Measurements from ENCODE around the gene BTD.

BTD gene

GRCh38 chr3:15649341-15649740 is 47.8 kb downstream of the BTD start:
- H3K36me3 ChIP-seq (ENCODE audit: insufficient read depth, low read length): no peaks in the 10 kb centered on the region
- peaks cover 16% of the 10 kb centered on the region for H3K4me1 ChIP-seq (ENCODE audit: insufficient read depth, low read length)
- no peak overlapping the region for H3K4me3 ChIP-seq (ENCODE audit: low read length)
- H3K9me3 ChIP-seq (ENCODE audit: low read length): peaks cover 4% of the 10 kb centered on the region
- no peak overlapping the region for H2AFZ ChIP-seq (ENCODE audit: low read depth, low read length)
- no peaks in the 10 kb centered on the region for H3K27me3 ChIP-seq (ENCODE audit: insufficient read depth, low read length)

- H3K4me3 ChIP-seq (ENCODE audit: low read length): no peak overlapping the region
- no peaks in the 10 kb centered on the region for H3K36me3 ChIP-seq (ENCODE audit: insufficient read depth, low read length)
- H3K9me3 ChIP-seq (ENCODE audit: low read length): peaks cover under 1% of the 10 kb centered on the region
- no peaks in the 10 kb centered on the region for H3K27me3 ChIP-seq (ENCODE audit: insufficient read depth, low read length)
- peaks cover 16% of the 10 kb centered on the region for H3K4me1 ChIP-seq (ENCODE audit: insufficient read depth, low read length)
- no peak overlapping the region for H2AFZ ChIP-seq (ENCODE audit: low read depth, low read length)
Observed at GRCh38 chr3:15649858-15650257, 48.3 kb downstream of the BTD start.

- no peaks in the 10 kb centered on the region for H3K36me3 ChIP-seq (ENCODE audit: insufficient read depth, low read length)
- H3K4me1 ChIP-seq (ENCODE audit: insufficient read depth, low read length): peaks cover 16% of the 10 kb centered on the region
- H3K9me3 ChIP-seq (ENCODE audit: low read length): peaks cover 2% of the 10 kb centered on the region
- H3K4me3 ChIP-seq (ENCODE audit: low read length): no peak overlapping the region
- H2AFZ ChIP-seq (ENCODE audit: low read depth, low read length): no peak overlapping the region
- H3K27me3 ChIP-seq (ENCODE audit: insufficient read depth, low read length): no peaks in the 10 kb centered on the region
Observed at GRCh38 chr3:15651396-15651795, 49.9 kb downstream of the BTD start.

GRCh38 chr3:15653321-15653720 is 51.8 kb downstream of the BTD start:
- no peaks in the 10 kb centered on the region for H3K27me3 ChIP-seq (ENCODE audit: insufficient read depth, low read length)
- no peak overlapping the region for H2AFZ ChIP-seq (ENCODE audit: low read depth, low read length)
- H3K36me3 ChIP-seq (ENCODE audit: insufficient read depth, low read length): no peaks in the 10 kb centered on the region
- peaks cover 2% of the 10 kb centered on the region for H3K9me3 ChIP-seq (ENCODE audit: low read length)
- H3K4me1 ChIP-seq (ENCODE audit: insufficient read depth, low read length): peaks cover 13% of the 10 kb centered on the region
- H3K4me3 ChIP-seq (ENCODE audit: low read length): no peak overlapping the region

GRCh38 chr3:15654127-15654526 is 52.6 kb downstream of the BTD start:
- H2AFZ ChIP-seq (ENCODE audit: low read depth, low read length): no peak overlapping the region
- peaks cover 2% of the 10 kb centered on the region for H3K9me3 ChIP-seq (ENCODE audit: low read length)
- no peak overlapping the region for H3K4me3 ChIP-seq (ENCODE audit: low read length)
- no peaks in the 10 kb centered on the region for H3K27me3 ChIP-seq (ENCODE audit: insufficient read depth, low read length)
- no peaks in the 10 kb centered on the region for H3K36me3 ChIP-seq (ENCODE audit: insufficient read depth, low read length)
- peaks cover 13% of the 10 kb centered on the region for H3K4me1 ChIP-seq (ENCODE audit: insufficient read depth, low read length)

GRCh38 chr3:15654891-15655290 is 53.3 kb downstream of the BTD start:
- H3K27me3 ChIP-seq (ENCODE audit: insufficient read depth, low read length): no peaks in the 10 kb centered on the region

GRCh38 chr3:15656342-15656741 is 54.8 kb downstream of the BTD start:
- Histone ChIP-seq H3K27me3 (ENCODE audit: insufficient read depth, low read length) (no peaks in the 10 kb centered on the region), H3K36me3 (ENCODE audit: insufficient read depth, low read length) (no peaks in the 10 kb centered on the region), H2AFZ (ENCODE audit: low read depth, low read length) (no peak overlapping the region), H3K4me1 (ENCODE audit: insufficient read depth, low read length) (no peaks in the 10 kb centered on the region), H3K9me3 (ENCODE audit: low read length) (peaks cover 2% of the 10 kb centered on the region), H3K4me3 (ENCODE audit: low read length) (no peak overlapping the region)

More at GRCh38 chr3:15654891-15655290, 53.3 kb downstream of the BTD start:
- Histone ChIP-seq H3K4me3 (ENCODE audit: low read length) (no peak overlapping the region), H3K36me3 (ENCODE audit: insufficient read depth, low read length) (no peaks in the 10 kb centered on the region), H3K9me3 (ENCODE audit: low read length) (peaks cover 2% of the 10 kb centered on the region), H2AFZ (ENCODE audit: low read depth, low read length) (no peak overlapping the region), H3K4me1 (ENCODE audit: insufficient read depth, low read length) (peaks cover 7% of the 10 kb centered on the region)

GRCh38 chr3:15657016-15657415 is 55.5 kb downstream of the BTD start:
- Histone ChIP-seq H3K4me1 (ENCODE audit: insufficient read depth, low read length) (no peaks in the 10 kb centered on the region), H3K4me3 (ENCODE audit: low read length) (no peak overlapping the region), H3K27me3 (ENCODE audit: insufficient read depth, low read length) (no peaks in the 10 kb centered on the region), H3K36me3 (ENCODE audit: insufficient read depth, low read length) (no peaks in the 10 kb centered on the region), H2AFZ (ENCODE audit: low read depth, low read length) (no peak overlapping the region), H3K9me3 (ENCODE audit: low read length) (peaks cover 2% of the 10 kb centered on the region)

GRCh38 chr3:15659254-15659975 is 57.9 kb downstream of the BTD start:
- peaks cover 5% of the 10 kb centered on the region for H3K4me1 ChIP-seq (ENCODE audit: insufficient read depth, low read length)
- peaks cover 2% of the 10 kb centered on the region for H3K9me3 ChIP-seq (ENCODE audit: low read length)
- H3K36me3 ChIP-seq (ENCODE audit: insufficient read depth, low read length): no peaks in the 10 kb centered on the region
- no peak overlapping the region for H2AFZ ChIP-seq (ENCODE audit: low read depth, low read length)
- no peaks in the 10 kb centered on the region for H3K27me3 ChIP-seq (ENCODE audit: insufficient read depth, low read length)
- H3K4me3 ChIP-seq (ENCODE audit: low read length): no peak overlapping the region

GRCh38 chr3:15660055-15660935 is 58.8 kb downstream of the BTD start:
- H3K4me3 ChIP-seq (ENCODE audit: low read length): no peak overlapping the region
- H3K4me1 ChIP-seq (ENCODE audit: insufficient read depth, low read length): peaks cover 9% of the 10 kb centered on the region
- H2AFZ ChIP-seq (ENCODE audit: low read depth, low read length): no peak overlapping the region
- no peaks in the 10 kb centered on the region for H3K27me3 ChIP-seq (ENCODE audit: insufficient read depth, low read length)
- no peaks in the 10 kb centered on the region for H3K36me3 ChIP-seq (ENCODE audit: insufficient read depth, low read length)
- H3K9me3 ChIP-seq (ENCODE audit: low read length): peaks cover 2% of the 10 kb centered on the region

- Histone ChIP-seq H3K4me3 (ENCODE audit: low read length) (no peak overlapping the region), H2AFZ (ENCODE audit: low read depth, low read length) (no peak overlapping the region), H3K36me3 (ENCODE audit: insufficient read depth, low read length) (peaks cover 9% of the 10 kb centered on the region), H3K27me3 (ENCODE audit: insufficient read depth, low read length) (no peaks in the 10 kb centered on the region), H3K9me3 (ENCODE audit: low read length) (no peaks in the 10 kb centered on the region), H3K4me1 (ENCODE audit: insufficient read depth, low read length) (peaks cover 9% of the 10 kb centered on the region)
Observed at GRCh38 chr3:15664144-15664543, 62.6 kb downstream of the BTD start.

- H3K4me3 ChIP-seq (ENCODE audit: low read length): no peak overlapping the region
- H3K9me3 ChIP-seq (ENCODE audit: low read length): no peaks in the 10 kb centered on the region
- no peak overlapping the region for H2AFZ ChIP-seq (ENCODE audit: low read depth, low read length)
- H3K36me3 ChIP-seq (ENCODE audit: insufficient read depth, low read length): peaks cover 16% of the 10 kb centered on the region
- H3K4me1 ChIP-seq (ENCODE audit: insufficient read depth, low read length): peaks cover 9% of the 10 kb centered on the region
- H3K27me3 ChIP-seq (ENCODE audit: insufficient read depth, low read length): no peaks in the 10 kb centered on the region
Observed at GRCh38 chr3:15665510-15666150, 64.1 kb downstream of the BTD start.

- H3K9me3 ChIP-seq (ENCODE audit: low read length): no peaks in the 10 kb centered on the region
- H2AFZ ChIP-seq (ENCODE audit: low read depth, low read length): no peak overlapping the region
- H3K36me3 ChIP-seq (ENCODE audit: insufficient read depth, low read length): peaks cover 23% of the 10 kb centered on the region
- peaks cover 9% of the 10 kb centered on the region for H3K4me1 ChIP-seq (ENCODE audit: insufficient read depth, low read length)
- no peaks in the 10 kb centered on the region for H3K27me3 ChIP-seq (ENCODE audit: insufficient read depth, low read length)
- no peak overlapping the region for H3K4me3 ChIP-seq (ENCODE audit: low read length)
Observed at GRCh38 chr3:15666277-15666676, 64.7 kb downstream of the BTD start.
